Islet of Langerhans (tissue), 1 donor: ENCODE data around the gene PPP1R1C.
"Not testable (repeated sequence)": the region's sequence is repeated elsewhere in the genome, so short reads cannot be mapped to it uniquely, and the experiment has no call there.

Experiments used
- FAIRE-seq: peaks from one replicate; lab custom pipeline; 2011; peaks lifted over from hg19 to GRCh38; lab: Jason Lieb, UNC

Gene PPP1R1C

GRCh38 chr2:181985632-181986205 is at the start of gene PPP1R1C:
Gene PPP1R1C, plus strand, starts transcription at chr2:181985853. Its CDS starts 258 bp downstream, at chr2:181986111.
- FAIRE-seq: no peak

GRCh38 chr2:181937473-181937872 is 48.2 kb upstream of the PPP1R1C start:
- no peak for FAIRE-seq

- FAIRE-seq: no peak
Observed at GRCh38 chr2:181943411-181944124, 42.1 kb upstream of the PPP1R1C start.

- FAIRE-seq: no peak
Observed at GRCh38 chr2:181944164-181944913, 41.3 kb upstream of the PPP1R1C start.

GRCh38 chr2:181944914-181945291 is 40.8 kb upstream of the PPP1R1C start:
- FAIRE-seq: no peak

GRCh38 chr2:181946444-181947127 is 39.1 kb upstream of the PPP1R1C start:
- no peak for FAIRE-seq

GRCh38 chr2:181947273-181947672 is 38.4 kb upstream of the PPP1R1C start:
- FAIRE-seq: no peak

- FAIRE-seq: no peak
Observed at GRCh38 chr2:181948227-181948626, 37.4 kb upstream of the PPP1R1C start.

GRCh38 chr2:181949047-181949446 is 36.6 kb upstream of the PPP1R1C start:
- no peak for FAIRE-seq

GRCh38 chr2:181952404-181953226 is 33.0 kb upstream of the PPP1R1C start:
- FAIRE-seq: no peak

- peak; percentile 53 for FAIRE-seq
Observed at GRCh38 chr2:181953881-181954537, 31.6 kb upstream of the PPP1R1C start.

- FAIRE-seq: no peak
Observed at GRCh38 chr2:181954538-181954883, 31.1 kb upstream of the PPP1R1C start.

- no peak for FAIRE-seq
Observed at GRCh38 chr2:181955010-181955409, 30.6 kb upstream of the PPP1R1C start.

GRCh38 chr2:181955866-181956265 is 29.8 kb upstream of the PPP1R1C start:
- not testable (repeated sequence) for FAIRE-seq

GRCh38 chr2:181957668-181958067 is 28.0 kb upstream of the PPP1R1C start:
- FAIRE-seq: no peak

- no peak for FAIRE-seq
Observed at GRCh38 chr2:181958726-181959125, 26.9 kb upstream of the PPP1R1C start.

- FAIRE-seq: no peak
Observed at GRCh38 chr2:181959508-181959907, 26.1 kb upstream of the PPP1R1C start.

GRCh38 chr2:181961167-181961566 is 24.5 kb upstream of the PPP1R1C start:
- FAIRE-seq: not testable (repeated sequence)

- no peak for FAIRE-seq
Observed at GRCh38 chr2:181962142-181962541, 23.5 kb upstream of the PPP1R1C start.

GRCh38 chr2:181970160-181970794 is 15.4 kb upstream of the PPP1R1C start:
- FAIRE-seq: no peak

GRCh38 chr2:181971032-181971431 is 14.6 kb upstream of the PPP1R1C start:
- no peak for FAIRE-seq
